ENCODE results near the gene DNALI1.
A peak's percentile ranks its signal among the peaks of the same experiment; 100 is the strongest.
"Not testable (repeated sequence)": the region's sequence is repeated elsewhere in the genome, so short reads cannot be mapped to it uniquely, and the experiment has no call there.

The DNALI1 gene

GRCh38 chr1:37556712-37557196, at the start of gene DNALI1:
DNALI1 (plus strand) TSS chr1:37556940; CDS start chr1:37556995, 55 bp downstream.
- peak; percentile 71 for DNase-seq

- no peak for DNase-seq
Measured at GRCh38 chr1:37509181-37509580, 47.6 kb upstream of the DNALI1 start.

GRCh38 chr1:37513795-37514349, 42.9 kb upstream of the DNALI1 start:
- DNase-seq, result no peak

- peak; percentile 68 for DNase-seq
Measured at GRCh38 chr1:37514350-37515184, 42.2 kb upstream of the DNALI1 start, which contains the start of gene MEAF6. MEAF6 (minus strand) TSS chr1:37514766; CDS start chr1:37514746, 20 bp downstream.

- peak; percentile 46 for DNase-seq
Measured at GRCh38 chr1:37515185-37516034, 41.3 kb upstream of the DNALI1 start.

GRCh38 chr1:37517569-37517968, 39.2 kb upstream of the DNALI1 start:
- DNase-seq, result no peak

GRCh38 chr1:37518241-37518640, 38.5 kb upstream of the DNALI1 start:
- DNase-seq, result not testable (repeated sequence)

GRCh38 chr1:37518929-37519328, 37.8 kb upstream of the DNALI1 start:
- DNase-seq, result not testable (repeated sequence)

- DNase-seq, result no peak
Measured at GRCh38 chr1:37519613-37520012, 37.1 kb upstream of the DNALI1 start.

- not testable (repeated sequence) for DNase-seq
Measured at GRCh38 chr1:37529888-37530287, 26.9 kb upstream of the DNALI1 start.

GRCh38 chr1:37532418-37533156, 24.2 kb upstream of the DNALI1 start:
- not testable (repeated sequence) for DNase-seq

GRCh38 chr1:37533317-37534093, 23.2 kb upstream of the DNALI1 start:
- DNase-seq, result no peak

- no peak for DNase-seq
Measured at GRCh38 chr1:37537378-37537777, 19.4 kb upstream of the DNALI1 start.

- DNase-seq, result not testable (repeated sequence)
Measured at GRCh38 chr1:37539154-37539553, 17.6 kb upstream of the DNALI1 start.

- no peak for DNase-seq
Measured at GRCh38 chr1:37540036-37540785, 16.5 kb upstream of the DNALI1 start.

GRCh38 chr1:37544530-37544929, 12.2 kb upstream of the DNALI1 start:
- no peak for DNase-seq

- DNase-seq, result no peak
Measured at GRCh38 chr1:37545019-37545418, 11.7 kb upstream of the DNALI1 start.

GRCh38 chr1:37549341-37549740, 7.4 kb upstream of the DNALI1 start:
- DNase-seq, result no peak

- no peak for DNase-seq
Measured at GRCh38 chr1:37553598-37553926, 3.2 kb upstream of the DNALI1 start.

GRCh38 chr1:37553927-37554808, 2.6 kb upstream of the DNALI1 start, which contains the start of gene SNIP1:
SNIP1 (minus strand) TSS chr1:37554293; CDS start chr1:37554229, 64 bp downstream.
- peak; percentile 84 for DNase-seq

Data from SHP77 treated with DMSO at 0.1 percent for 48 hours (cell line).